HG03064 (cell line): Measurements from ENCODE around the gene C13orf42.
"Not testable (repeated sequence)": the region's sequence is repeated elsewhere in the genome, so short reads cannot be mapped to it uniquely, and the experiment has no call there.

ENCODE experiments used
- ATAC-seq: cut with Tn5 transposase; IDR thresholded peaks from one replicate; pipeline ENCODE4 v1.9.1; 2021; ENCODE audit warnings: low read depth; ENCODE audit not compliant: unreplicated experiment

Gene C13orf42

DNA sequence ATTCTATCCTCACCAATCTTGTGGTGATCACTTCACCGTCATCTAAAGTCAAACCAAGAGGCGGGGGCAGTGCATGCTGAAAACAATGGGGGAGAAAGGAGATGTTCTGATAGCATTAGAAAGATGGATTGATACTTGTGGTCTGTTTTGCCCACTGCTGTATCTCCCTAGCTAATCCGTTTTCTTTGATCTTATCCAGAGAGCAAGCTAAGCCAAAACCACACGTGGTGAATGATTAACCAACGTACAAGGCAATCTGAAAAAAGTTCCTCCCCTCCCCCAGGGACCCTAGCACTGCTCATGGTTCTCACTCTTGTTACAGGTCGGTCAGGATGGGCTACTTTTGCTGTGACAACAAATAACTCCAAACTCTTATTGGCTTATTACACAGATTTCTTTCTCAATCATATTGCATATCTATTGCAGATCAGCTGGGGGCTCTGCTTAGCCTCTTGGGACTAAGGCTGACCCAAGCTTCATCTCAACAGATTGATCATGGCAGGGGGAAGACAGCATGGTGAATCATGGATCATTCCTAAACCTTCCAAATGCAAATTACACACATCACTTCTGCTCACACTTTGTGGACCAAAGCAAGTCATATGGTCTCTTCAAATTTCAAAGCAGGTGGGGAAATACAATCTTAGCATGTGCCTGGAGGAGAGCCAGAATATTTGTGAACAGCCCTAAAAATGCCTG, 11.9 kb upstream of the C13orf42 start:
- no peak for ATAC-seq

DNA sequence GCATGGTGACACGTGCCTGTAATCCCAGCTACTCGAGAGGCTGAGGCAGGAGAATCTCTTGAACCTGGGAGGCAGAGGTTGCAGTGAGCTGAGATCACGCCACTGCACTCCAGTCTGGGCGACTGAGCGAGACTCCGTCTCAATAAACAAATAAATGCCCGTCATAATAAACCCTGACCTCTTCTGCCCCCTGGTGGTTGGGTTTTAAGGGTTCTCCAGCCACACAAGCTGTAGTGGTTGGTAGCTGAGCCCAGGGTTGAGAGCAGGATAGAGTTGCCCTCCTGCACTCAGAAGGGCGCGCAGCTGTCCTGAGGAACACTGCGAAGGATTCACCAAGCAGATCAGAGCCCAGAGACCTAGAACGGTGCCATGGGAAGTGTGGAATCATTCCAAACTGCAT, 9.8 kb upstream of the C13orf42 start:
- ATAC-seq, result not testable (repeated sequence)

DNA sequence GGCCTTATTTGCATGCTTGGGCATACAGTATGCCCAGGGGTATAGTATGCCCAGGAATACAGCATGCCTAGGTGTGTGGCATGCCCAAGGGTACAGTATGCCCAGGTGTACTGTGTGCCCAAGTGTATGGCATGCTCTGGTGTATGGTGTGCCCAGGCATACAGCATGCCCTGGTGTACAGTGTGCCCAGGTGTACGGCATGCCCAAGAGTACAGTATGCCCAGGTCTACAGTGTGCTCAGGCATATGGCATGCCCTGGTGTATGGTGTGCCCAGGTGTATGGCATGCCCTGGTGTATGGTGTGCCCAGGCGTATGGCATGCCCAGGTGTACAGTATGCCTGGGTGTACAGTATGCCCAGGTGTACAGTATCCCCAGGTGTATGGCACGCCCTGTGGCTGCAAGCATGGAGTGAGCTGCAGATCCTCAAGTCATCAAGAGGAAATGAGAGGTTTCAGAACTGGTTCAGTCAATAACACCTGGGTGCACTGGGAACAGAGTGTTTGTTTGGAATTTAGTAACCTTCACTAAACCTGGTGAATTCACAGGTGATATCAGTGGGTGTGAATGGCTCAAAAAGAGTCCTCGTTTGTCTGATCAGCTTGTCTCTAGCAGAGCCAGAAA, 7.8 kb upstream of the C13orf42 start:
- no peak for ATAC-seq

DNA sequence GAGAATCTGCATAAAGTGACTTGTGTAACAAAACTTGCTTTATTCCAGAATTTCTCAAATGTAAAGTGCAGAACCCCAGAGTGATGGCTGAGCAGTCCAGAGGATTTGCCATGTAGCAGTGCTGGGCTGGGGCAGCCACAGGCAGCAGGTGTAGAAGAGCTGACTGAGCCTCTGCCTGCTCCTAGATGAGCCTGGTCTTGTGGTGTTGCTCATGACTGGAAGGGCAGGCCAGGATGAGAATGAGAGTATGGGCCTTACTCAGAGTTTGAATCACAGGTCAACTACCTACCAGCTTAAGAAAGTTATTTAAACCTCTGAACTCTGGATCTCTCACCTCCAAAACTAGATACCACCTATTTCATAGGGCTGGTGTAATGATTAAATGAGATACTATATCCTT, 2.9 kb upstream of the C13orf42 start:
- ATAC-seq, result no peak

DNA sequence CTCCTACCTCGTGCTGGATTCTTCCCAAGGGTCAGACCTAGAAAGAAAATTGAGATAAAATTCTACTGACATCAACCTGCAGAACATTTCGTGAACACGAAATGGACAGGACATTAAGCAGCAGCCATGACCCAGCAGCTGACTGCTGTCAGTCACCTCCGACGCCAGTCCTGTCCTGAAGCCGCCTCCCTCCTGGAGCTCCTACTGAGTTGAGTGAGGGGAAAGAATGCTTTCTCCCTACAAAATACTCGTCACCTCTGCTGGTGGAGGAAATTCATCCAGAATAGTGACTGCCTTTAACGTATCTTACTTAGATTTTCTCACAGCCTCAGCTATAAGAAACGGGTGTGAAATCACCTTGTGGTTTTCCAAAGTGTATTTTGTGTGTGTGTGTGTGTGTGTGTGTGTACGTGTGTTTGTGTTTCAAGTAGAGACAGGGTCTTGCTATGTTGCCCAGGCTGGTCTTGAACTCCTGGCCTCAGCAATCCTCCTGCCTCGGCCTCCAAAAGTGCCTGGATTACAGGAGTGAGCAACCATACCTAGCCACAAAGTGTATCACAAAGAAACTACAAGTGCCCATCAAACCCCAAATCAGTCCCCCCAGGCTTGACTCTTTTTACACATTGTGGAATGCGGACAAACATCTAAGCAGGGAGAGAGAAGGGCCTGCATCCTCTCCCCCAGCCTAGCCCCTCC, 2.3 kb upstream of the C13orf42 start:
- no peak for ATAC-seq

DNA sequence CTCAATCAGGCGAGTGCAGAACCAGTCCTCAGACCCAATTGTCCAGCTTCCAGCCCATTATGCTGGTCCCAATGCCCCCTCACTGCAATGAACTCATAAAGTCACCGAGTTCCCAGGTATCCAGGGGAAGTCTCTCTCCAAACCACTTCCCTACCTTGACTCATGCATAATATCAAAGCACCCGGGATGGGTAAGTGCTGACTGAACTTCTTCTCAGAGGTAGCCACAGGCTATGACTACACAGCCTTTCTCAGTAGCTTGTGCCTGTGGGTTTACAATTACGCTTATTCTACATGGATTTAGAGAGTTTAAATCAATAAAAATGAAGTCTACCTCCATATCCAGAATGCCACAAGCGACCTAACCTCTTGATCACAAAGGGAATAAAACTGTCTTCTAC, 1.7 kb upstream of the C13orf42 start:
- ATAC-seq, result no peak

DNA sequence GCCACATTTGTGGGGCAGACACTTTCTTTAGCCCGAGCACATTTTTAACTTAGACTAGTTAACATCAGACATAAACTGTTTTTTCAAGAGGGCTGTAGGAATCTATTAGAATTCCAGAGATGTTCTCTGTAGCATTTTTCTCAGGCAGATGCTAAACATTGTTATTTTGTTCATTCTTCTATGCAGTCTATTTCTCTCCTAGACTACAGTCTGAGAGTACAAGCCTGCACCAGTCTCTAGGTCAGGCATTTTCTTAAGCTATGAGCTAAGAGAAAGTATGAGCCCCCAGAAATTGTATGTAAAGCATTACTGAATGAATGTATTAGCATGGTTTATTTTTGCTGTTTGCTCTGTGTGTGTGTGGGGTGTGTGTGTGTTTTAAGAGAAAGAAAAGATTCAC, 923 bp upstream of the C13orf42 start:
- ATAC-seq, result no peak

DNA sequence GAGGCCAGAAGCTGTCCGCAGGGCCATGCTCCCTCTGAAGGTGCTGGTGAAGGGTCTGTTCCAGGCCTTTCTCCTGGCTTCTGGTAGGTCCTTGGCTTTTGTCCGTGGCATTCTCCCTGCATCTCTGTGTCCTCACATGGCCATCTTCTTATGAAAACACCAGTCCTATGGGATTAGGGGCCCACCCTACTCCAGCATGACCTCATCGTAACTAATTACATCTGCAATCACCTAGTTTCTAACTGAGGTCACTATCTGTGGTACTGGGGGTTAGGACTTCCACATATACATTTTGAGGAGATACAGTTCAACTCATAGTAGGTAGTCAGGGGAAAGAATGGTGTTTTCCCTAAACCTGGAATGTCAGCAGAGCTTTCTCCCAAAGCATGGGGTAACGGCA, 3.1 kb downstream of the C13orf42 start:
- no peak for ATAC-seq

DNA sequence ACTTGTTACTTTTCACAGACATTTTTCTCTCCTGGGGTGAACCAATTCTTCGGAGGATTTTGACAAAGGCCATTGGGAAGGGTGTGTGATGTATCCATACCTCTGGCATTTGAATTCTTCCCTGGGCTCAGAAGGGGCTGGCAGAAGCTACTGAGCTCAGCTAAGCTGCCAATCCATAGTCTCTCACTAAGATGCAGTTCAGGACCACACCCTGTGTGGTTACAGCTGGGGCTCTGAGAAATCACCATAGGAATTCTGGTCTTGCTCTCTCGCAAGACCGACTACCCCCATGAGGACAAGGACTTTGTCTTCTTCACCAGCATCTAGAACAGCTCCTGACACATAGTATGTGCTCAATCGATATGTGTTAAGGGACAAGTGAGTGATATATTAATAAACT, 6.0 kb downstream of the C13orf42 start:
- ATAC-seq, result no peak

DNA sequence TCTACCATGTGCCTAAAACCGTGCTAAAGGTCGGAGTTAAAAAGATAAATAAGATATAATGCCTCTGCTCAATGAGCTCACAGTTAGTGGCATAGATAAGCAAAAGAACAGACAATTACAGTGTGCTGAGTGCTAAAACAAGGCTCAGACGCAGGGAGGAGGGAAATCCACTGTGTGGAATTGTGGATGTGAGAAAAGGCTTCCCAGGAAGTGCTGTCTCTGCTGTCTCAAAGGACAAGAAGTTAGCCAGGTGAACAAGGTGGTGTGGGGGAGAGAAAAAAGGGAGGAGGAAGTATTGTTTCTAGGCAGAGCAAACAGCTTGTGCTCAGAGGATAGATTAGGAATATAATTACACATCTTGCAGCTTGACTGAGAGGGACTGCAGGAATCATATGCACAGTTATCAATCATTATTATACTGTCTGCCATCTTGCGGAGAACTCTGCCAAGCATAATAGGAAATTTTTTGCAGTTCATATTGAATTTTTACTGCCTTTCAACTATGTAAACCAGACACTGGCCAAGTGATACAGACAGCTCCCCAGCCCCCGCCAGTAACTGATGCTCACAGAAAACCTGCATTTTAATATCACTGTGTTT, 9.3 kb downstream of the C13orf42 start:
- no peak for ATAC-seq

DNA sequence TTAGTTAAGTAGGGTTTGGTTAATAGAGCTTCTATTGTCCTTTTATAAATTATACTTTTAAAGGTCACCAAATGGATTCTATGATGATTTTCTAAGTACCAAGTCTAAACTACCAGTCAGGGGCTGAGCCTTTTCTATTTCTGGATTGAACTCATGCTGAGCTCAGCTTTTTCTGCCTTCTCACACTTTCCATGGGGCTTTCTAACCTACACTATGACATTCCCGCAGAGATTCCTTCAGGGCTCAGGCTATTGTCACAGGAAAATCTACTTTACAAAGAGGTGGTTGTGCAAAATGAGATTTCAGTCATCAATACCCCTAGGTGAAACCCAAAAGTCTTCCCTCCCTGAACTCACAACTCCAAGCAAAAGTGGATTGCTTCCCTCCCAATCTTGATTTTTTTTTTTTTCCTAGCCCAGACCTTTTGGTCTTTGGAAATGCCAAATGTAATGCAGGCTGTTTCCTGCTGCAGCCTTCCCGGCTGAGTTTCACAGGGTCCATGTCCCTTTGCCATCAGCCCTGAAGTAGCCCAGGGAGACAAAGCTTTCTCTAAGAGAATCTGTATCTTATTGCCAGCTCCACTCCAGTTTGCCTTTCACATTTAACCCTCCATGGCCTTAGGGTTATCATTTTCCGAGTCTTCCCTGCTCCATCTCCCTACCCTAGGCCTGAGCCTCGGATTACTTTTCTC, 13.6 kb downstream of the C13orf42 start:
- no peak for ATAC-seq

DNA sequence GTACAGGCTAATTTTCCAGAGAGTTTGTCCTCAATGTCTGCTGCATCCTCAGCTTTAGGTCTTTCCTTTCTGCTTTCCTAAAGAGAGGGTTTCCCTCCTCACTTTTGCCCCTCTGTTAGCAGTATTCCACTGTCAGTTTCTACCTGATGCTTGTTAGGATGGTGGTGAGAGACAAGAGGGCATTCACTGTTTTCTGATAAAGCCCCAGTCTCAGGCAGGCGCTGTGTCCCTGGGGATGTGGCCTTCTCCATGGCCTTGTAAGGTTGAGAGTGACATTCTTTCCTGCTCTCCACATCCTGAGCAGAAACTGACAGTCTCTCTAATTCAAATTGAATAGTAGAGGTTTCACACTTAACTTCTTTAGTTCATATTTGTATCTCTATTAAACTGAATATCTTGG, 14.9 kb downstream of the C13orf42 start:
- no peak for ATAC-seq

DNA sequence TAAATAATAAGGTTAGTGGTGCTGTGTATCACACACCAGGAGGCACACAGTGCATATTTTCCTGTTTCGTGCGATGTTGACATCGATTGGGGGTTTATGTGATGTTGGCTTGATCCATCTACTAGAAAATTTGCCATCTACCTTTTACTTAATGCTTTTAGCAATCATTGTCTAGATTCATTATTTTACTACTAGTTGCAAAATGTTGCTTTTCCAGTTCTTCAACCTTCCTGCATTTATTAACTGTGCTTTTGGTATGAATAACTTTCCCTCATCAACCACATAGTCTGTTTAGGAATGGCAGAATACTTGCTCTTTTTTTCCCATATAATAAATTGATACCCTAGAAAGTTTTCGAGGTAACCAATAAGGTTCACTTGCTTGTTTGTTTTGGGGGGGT, 17.5 kb downstream of the C13orf42 start:
- ATAC-seq, result no peak

DNA sequence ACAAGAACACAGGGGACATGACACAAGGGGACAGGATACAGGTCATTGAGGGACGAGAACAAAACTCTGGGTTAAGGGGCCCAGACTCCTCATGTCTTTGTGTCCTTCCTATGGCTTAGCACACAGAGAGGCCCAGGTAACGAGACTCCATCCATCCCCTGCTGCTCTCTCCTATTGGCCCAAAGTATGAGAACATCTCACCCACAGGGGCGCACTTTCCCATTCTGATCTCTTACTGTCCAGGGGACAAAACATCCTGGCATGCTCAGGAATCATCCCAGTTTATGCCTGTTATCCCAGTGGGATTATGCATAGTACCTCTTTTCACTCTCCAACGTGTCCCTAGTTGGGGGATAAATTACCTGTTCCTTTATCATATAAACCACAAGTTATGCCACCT, 19.2 kb downstream of the C13orf42 start:
- no peak for ATAC-seq

DNA sequence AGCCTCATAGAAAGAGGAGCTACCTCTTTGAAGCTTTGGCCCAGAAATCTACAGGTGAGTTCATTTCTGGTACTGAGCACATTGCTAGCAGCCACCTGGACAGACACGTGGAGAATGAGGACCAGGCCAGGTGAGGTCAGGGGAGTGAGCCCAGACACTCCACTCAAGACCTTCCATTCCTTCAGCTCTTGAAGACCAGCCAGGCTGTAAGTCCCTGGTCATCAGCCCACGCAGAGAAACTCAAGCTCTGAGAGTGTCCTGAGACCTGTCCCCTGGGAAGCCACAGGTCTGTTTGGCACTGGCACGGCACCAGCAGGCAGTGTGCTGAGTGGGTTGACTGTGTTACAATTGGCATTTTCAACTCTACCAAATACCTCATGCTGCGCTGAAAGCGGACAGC, 27.4 kb downstream of the C13orf42 start:
- no peak for ATAC-seq

DNA sequence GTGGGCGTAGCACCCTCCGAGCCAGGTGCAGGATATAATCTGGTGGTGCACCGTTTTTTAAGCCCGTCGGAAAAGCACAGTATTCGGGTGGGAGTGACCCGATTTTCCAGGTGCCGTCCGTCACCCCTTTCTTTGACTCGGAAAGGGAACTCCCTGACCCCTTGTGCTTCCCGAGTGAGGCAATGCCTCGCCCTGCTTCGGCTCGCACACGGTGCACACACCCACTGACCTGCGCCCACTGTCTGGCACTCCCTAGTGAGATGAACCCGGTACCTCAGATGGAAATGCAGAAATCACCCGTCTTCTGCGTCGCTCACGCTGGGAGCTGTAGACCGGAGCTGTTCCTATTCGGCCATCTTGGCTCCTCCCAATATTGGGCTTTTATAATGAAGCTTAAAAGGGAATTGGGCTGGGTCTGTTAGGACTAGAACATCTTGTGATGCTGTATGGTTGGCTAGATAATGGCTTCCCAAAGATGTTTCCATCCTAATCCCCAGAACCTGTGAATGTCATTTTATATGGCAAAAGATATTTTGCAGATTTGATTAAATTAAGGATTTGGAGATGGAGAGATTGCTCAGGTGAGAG, 30.5 kb downstream of the C13orf42 start:
- not testable (repeated sequence) for ATAC-seq

DNA sequence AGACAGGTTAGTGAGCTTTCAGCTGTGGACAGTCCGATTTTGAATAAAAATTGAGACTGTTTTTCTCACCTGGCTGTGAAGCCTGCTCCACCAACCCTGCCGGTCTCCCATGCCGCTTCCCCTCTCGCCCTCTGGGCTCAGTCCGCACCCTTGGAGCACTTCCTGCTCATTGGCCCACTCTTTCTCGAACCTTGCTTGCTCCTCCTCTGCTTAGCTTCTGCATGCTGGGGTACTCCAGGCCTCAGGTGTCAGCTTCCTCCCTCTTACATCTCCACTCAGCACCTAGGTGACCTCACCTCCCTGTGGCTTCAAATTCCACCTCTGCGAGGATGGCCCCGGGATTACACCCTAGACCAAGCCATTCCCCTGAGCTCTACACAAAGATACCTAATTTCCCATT, 39.6 kb downstream of the C13orf42 start:
- no peak for ATAC-seq

DNA sequence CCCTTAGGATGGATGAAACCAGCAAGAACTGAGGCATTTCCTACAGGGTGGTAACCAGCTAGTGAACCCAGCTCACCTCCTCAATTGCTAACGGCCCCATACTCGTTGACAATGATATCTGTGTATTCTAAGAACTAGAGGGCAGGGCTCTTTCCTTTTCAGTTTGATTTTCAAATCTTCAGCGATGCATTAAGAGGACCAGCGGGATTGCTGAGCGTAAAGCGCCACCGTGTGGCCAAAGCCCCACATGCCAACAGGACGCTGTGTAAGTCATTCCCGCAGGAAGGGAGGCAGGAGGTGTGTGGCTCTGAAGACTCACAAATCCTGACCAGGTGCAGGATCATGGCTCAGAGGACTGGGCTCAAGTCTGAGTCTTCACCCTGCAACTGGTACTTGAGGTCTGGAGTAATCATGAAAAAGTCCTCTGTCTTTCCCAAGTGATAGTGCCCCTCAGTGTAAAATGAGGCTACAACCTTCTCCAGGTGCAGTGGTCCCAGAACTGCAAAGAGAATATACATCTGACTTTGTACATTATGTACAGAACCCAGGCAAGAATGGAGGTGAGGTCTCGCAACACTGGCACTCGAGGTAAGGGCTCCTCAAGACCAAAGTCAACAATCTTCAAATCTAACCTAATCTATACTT, 40.9 kb downstream of the C13orf42 start:
- peak; percentile 71 for ATAC-seq

DNA sequence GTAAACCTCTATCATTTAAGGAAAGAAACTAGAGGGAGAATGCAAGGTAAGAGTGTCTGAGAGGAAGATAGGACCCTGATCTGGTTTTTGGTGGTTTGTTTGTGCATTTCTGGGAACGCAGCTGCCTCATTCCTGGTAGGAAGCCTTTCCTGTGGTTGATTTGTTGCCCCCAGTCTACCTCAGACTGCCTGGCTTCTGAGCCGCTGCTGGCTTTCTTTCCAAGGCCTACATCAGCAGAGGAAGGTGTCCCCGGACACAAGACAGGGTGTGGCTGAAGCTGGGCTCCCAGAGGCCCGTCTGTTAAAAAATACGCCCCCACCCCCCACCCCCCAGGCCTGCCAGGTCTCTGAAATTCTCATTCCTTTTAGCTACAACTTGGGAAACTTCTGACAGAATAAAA, 42.6 kb downstream of the C13orf42 start:
- no peak for ATAC-seq

DNA sequence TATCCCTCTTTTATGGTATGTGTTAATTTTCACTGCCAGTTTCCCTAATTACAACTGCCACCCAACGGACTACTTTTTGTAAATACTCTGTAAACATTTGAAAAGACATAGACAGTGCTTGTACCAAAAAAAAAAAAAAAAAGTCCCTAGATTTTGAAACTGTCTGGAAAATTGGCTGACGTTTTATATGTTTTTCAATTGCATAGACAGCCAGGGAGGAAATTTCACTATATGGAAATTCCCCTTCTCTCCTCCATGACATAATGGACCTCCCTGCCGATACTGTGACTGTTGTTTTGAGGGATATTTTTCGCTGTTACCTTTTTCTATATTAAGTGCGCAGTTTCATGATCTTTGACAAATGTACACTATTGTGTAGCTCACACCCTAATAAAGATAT, 43.4 kb downstream of the C13orf42 start:
- no peak for ATAC-seq
